Measurements from ENCODE around the gene EPS8.
A peak's percentile ranks its signal among the peaks of the same experiment; 100 is the strongest.
"Not testable (repeated sequence)": the region's sequence is repeated elsewhere in the genome, so short reads cannot be mapped to it uniquely, and the experiment has no call there.

EPS8 gene

DNA sequence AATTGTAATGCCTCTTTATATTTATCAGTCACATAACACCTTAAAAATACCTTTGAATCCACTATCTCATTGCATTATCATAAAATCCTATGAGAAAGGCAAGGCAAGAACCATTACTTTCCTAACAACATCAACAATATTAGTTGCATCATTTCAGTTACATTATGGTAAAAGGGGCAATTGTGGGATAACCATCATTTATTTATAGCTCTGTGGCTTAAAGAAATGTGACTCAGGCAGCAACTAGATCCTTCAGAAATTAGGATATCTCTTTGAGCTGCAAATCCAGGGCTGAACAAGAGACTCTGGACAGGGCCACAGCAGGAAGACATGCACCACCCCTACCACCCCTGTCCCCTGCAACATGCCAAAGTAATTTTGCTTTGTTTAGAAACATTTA is 36.4 kb downstream of the EPS8 start:
- no peak for DNase-seq

GRCh38 chr12:15751741-15752140 is 37.4 kb downstream of the EPS8 start:
- no peak for DNase-seq

GRCh38 chr12:15749937-15750336 is 39.3 kb downstream of the EPS8 start:
- DNase-seq, result no peak

GRCh38 chr12:15741870-15742269 is 47.3 kb downstream of the EPS8 start:
- not testable (repeated sequence) for DNase-seq

DNA sequence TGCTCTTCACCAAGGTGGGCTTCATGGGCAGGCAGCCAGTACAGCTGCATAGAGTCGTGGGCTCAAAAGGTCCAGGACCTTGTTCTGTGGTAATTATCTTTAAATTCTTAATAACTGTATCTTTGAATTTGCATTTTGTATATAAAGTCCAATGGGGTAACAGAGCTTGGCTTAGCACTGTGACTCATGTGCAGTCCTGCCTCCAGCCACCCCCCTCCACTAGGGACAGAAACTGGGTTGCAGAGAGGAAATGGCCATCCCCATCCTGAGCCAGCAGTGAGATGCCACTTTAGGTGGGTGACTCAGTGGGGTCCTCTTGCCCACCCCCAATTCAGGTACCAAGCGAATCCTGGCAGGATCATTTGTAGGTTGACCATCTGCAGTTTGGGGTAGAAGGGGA is 48.1 kb downstream of the EPS8 start:
- DNase-seq, result no peak

GRCh38 chr12:15740389-15740788 is 48.8 kb downstream of the EPS8 start:
- not testable (repeated sequence) for DNase-seq

DNA sequence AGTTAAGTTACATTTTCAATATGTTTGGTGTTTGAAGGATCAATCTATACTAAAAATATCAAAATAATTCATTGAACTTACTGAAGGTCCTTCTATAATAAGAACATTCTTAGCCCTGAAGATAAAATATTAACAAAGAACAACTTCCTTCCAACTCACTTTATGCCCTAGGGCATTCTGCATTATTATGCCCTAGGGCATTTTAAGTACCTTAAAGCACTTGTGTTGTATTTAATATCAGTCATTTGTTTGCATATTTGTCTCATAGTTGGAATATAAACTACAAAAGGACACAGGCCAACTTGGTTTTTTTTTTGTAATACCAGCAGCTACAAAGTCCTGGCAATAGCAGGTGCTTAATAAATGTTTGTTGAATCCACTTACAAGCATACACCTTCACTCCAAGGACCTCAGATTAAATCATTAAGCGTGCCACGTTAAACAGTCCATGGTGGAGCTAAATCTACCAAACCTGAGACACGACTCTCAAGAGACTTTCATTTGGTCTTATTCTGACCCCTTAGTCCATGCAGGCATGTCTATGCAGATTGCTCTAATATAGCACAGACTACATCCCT is 50.7 kb downstream of the EPS8 start:
- DNase-seq, result peak; percentile 11

- no peak for DNase-seq
Measured at GRCh38 chr12:15735837-15736615, 53.2 kb downstream of the EPS8 start.

DNA sequence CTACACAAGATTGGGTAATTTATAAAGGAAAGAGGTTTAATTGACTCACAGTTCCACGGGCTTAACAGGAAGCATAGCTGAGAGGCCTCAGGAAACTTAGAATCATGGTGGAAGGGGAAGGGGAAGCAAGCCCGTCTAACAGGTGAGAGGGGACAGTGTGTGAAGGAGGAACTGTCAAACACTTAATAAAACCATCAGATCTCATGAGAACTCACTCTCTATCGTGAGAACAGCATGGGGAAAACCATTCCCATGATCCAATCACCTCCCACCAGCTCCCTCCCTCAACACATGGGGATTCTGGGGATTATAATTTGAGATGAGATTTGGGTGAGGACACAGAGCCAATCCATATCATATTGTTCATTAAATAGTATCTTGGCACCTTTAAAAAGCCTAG is 56.1 kb downstream of the EPS8 start:
- no peak for DNase-seq

GRCh38 chr12:15732341-15733061 is 56.7 kb downstream of the EPS8 start:
- no peak for DNase-seq

DNA sequence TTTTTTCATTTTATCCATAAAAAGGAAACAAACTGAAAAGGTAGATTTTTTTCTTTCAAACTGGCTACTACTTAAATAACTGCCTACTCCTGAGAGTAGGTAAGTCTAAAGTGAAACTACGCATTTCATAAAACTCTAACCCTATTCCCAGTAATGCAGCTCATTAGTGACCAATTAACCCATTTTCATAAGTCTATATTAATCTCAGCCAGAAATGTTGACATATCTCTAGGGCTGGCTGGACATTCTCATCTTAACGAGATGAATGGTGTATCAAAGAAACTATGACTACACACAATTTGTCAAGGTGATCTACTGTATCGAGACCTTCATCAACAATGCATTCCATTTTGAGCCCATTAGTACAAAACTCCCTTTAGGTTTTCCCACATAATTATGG is 57.2 kb downstream of the EPS8 start:
- no peak for DNase-seq

GRCh38 chr12:15729097-15729496 is 60.1 kb downstream of the EPS8 start:
- no peak for DNase-seq

DNA sequence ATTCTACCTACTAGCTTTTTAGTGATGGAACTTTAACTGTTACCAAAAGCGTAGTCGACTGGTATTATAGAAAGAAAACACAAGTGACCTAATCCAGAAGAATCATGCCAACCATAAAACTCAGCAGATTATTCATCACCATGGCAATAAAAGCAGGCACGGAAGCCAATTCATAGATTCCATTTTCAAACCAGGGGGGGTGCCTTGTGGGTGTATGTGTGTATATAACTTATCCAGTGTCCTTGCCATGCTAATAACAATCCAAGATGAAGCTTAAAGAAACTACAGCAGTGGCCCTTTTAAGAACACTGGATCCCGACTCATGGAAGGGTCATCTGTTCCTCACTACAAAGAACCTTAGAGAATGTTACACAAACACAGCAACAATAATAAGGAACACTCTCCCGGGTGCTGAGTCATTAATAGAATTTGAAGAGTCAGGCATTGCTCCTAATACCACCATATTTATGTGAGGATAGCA is 61.0 kb downstream of the EPS8 start:
- no peak for DNase-seq

DNA sequence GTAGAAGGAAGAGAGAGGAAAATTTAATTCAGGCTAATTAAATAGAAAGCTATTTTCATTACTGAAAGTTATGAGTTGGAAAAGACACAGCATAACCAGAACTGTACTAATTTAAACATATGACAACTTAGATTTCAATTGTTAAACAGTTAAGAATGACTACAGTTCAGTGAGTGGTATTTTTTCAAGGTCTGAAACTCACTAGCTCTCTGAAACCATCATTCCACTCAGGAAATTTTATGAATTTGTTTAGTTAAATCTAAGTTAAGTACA is 62.4 kb downstream of the EPS8 start:
- DNase-seq, result no peak

- DNase-seq, result peak; percentile 24
Measured at GRCh38 chr12:15726027-15726877, 62.9 kb downstream of the EPS8 start.

GRCh38 chr12:15722951-15723350 is 66.2 kb downstream of the EPS8 start:
- no peak for DNase-seq

- no peak for DNase-seq
Measured at GRCh38 chr12:15721316-15722115, 67.7 kb downstream of the EPS8 start.

DNA sequence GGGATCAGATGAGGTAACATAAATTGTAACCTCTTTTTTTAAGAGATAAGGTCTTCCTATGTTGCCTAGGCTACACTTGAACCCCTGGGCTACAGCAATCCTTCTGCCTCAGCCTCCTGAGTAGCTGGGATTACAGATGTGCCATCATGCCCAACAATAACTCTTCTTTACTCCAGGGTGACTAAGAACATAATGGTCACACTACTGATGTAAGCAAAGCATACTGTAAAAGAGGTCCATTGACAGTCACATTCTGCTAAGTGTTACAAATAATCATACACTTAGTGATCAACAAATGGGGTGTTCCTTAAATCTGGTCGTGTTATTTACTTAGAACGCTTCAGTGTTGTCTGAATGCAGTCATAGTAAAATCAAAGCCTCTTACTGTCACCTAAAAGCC is 68.9 kb downstream of the EPS8 start:
- DNase-seq, result no peak

DNA sequence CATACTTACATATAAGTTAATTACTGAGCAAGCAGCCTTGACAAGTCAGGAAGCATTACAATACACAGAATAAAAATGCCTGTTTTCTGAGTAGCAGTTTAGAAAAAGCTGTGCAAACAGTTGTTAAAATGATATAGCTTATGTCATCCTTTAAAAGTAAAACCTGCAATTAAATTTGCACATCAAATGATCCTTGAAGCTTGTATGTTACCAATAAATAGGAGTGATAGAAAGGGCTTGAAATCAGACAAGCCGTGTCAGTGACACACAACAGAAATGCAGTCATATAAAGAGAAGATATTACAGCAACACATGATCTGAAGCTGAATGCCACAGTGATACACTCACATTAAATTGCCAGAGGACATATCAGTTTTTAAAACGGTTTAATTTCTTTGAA is 70.0 kb downstream of the EPS8 start:
- peak; percentile 62 for DNase-seq

GRCh38 chr12:15717940-15718567 is 71.1 kb downstream of the EPS8 start:
- DNase-seq, result peak; percentile 10

DNA sequence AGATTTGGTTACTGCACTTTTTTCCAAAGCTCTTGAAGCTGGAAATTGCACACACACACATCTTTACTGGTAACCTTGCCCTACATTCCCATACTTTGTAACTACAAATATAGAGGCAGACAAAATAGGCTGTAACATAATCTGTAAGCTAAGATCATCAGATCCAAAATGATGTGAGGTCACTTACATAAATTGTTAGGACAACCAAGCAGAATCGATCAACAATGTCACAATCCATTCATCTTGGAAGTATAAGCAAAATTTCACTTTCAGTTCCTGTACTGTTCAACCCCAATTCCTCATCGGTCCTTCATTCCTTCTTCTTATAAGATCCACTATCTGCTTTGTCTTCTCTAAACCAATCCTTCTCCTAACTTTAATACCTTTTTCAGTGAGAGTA is 72.6 kb downstream of the EPS8 start:
- DNase-seq, result no peak

DNA sequence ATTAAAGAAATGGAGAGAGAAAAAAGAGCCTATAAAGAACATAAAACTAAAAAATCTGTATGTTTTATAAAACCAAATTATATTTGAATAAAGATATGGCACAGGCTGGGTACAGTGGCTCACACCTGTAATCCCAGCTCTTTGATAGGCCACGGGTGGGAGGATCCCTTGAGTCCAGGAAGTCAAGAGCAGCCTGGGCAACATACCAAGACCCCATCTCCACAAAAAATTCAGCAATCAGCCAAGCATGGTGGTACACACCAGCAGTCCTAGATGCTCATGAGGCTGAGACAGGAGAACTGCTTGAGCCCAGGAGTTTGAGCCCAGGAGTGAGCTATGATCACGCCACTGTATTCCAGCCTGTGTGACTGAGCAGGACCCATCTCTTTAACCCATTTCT is 74.9 kb downstream of the EPS8 start:
- DNase-seq, result no peak
